PFSK-1 (cell line): Measurements from ENCODE around the gene MUC5AC.

Source experiments
- FOXP2 ChIP-seq: optimal IDR thresholded peaks from 2 replicates; pipeline ENCODE3; 2011; ENCODE audit warnings: borderline replicate concordance, control low read depth, inconsistent platforms; ENCODE audit not compliant: insufficient read depth; ENCODE audit errors: extremely low read length, extremely low read depth
- POLR2AphosphoS5 ChIP-seq: IDR thresholded peaks from 2 replicates; pipeline ENCODE4 v1.6.1; 2012; ENCODE audit warnings: low read depth, mild to moderate bottlenecking, control low read depth, low read length, moderate library complexity
- SIN3A ChIP-seq: IDR thresholded peaks from 2 replicates; pipeline ENCODE4 v1.6.1; 2012; ENCODE audit warnings: mild to moderate bottlenecking, low read length, moderate library complexity, borderline replicate concordance; ENCODE audit not compliant: insufficient read depth
- TAF1 ChIP-seq: IDR thresholded peaks from 2 replicates; pipeline ENCODE4 v1.6.1; 2012; ENCODE audit warnings: low read length, control low read depth, borderline replicate concordance; ENCODE audit not compliant: insufficient read depth
- TF ChIP-seq, protein P1 (sequence below), 2 experiments: IDR thresholded peaks; 2 replicates each; pipeline versions ENCODE4 v1.6.1 to v1.8.0; 2011 to 2012; ENCODE audit warnings: low read depth in 2 of 2, low read length in 2 of 2, control low read depth in 1 of 2, inconsistent platforms in 1 of 2, mild to moderate bottlenecking in 1 of 2, moderate library complexity in 1 of 2; ENCODE audit not compliant: insufficient read depth in 1 of 2

The MUC5AC gene

DNA sequence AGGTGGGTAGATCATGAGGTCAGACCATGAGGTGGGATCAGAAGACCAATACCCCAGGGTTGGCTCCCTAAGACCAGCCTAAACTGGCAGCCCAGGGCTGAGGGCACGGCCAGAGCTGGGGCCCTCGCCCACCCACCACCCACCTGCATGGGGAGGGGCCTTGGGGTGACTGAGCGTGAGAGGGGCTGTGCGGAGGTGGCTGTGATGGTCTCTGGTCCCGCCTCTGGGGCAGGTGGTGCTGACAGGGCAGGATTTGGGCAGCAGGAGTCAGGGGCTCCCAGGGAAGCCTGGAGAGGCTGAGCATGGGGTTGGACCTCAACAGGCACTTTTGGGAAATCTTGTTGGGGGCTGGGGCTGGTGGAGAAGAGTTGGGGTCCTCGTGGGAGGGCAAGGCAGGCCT, 39.8 kb upstream of the MUC5AC start:
- TF ChIP-seq POLR2AphosphoS5 = no peak
- TF ChIP-seq, protein P1, sequence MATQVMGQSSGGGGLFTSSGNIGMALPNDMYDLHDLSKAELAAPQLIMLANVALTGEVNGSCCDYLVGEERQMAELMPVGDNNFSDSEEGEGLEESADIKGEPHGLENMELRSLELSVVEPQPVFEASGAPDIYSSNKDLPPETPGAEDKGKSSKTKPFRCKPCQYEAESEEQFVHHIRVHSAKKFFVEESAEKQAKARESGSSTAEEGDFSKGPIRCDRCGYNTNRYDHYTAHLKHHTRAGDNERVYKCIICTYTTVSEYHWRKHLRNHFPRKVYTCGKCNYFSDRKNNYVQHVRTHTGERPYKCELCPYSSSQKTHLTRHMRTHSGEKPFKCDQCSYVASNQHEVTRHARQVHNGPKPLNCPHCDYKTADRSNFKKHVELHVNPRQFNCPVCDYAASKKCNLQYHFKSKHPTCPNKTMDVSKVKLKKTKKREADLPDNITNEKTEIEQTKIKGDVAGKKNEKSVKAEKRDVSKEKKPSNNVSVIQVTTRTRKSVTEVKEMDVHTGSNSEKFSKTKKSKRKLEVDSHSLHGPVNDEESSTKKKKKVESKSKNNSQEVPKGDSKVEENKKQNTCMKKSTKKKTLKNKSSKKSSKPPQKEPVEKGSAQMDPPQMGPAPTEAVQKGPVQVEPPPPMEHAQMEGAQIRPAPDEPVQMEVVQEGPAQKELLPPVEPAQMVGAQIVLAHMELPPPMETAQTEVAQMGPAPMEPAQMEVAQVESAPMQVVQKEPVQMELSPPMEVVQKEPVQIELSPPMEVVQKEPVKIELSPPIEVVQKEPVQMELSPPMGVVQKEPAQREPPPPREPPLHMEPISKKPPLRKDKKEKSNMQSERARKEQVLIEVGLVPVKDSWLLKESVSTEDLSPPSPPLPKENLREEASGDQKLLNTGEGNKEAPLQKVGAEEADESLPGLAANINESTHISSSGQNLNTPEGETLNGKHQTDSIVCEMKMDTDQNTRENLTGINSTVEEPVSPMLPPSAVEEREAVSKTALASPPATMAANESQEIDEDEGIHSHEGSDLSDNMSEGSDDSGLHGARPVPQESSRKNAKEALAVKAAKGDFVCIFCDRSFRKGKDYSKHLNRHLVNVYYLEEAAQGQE (IDR thresholded peaks at IDR 0.05; ENCODE audit: insufficient read depth in 1 of 2, low read depth in 2 of 2, low read length in 2 of 2) = no peak
- TF ChIP-seq FOXP2 = no peak
- TF ChIP-seq TAF1 = no peak
- no peak for TF ChIP-seq SIN3A

GRCh38 chr11:1118755-1119603, 38.8 kb upstream of the MUC5AC start:
- TF ChIP-seq POLR2AphosphoS5 (no peak), FOXP2 (no peak), SIN3A (no peak), TAF1 (no peak)
- TF ChIP-seq, protein P1 (IDR thresholded peaks at IDR 0.05; ENCODE audit: insufficient read depth in 1 of 2, low read depth in 2 of 2, low read length in 2 of 2) = no peak

GRCh38 chr11:1119604-1120146, 38.1 kb upstream of the MUC5AC start:
- TF ChIP-seq SIN3A (no peak), TAF1 (no peak), POLR2AphosphoS5 (no peak), FOXP2 (no peak)
- TF ChIP-seq, protein P1 (IDR thresholded peaks at IDR 0.05; ENCODE audit: insufficient read depth in 1 of 2, low read depth in 2 of 2, low read length in 2 of 2) = no peak

DNA sequence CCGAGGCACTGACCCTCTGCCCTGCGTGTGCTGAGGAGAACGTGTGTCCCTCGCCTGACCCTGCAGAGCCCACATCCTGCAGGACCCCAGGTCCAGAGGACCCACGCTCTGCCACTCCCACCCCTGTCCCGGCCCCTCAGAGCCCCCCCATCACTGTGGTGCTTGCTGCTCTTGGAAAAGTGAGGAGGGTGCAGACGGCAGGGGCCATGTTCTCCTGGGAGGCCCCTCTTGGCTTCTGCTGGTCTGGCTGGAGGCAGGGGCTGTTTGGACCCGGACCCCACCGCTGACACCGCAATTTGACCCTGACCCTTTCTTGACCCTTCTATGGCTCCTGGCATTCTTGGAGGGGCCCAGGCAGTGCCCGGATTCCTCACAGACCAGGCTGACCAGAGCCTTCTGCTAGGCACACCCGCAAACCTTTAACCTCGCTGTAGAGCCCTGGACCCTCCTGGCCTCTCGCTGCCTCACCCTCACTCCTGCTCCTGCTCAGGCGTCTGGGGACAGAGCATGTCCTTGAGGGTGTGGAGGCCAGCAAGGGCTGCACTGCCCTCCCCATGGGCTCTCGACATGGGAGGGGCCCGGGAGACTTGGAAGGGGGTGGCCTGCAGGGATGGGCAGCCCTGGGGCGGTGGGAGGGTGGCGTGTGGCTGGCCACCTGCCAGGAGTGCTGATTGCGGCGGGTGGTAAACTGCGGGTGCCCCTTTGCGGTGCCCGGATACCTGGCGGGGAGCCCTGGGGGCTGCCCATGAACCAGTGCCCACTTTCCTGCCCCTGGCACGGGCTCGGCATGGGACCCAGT, 37.0 kb upstream of the MUC5AC start:
- TF ChIP-seq FOXP2 (no peak), TAF1 (no peak), SIN3A (no peak), POLR2AphosphoS5 (no peak)
- TF ChIP-seq, protein P1 (IDR thresholded peaks at IDR 0.05; ENCODE audit: insufficient read depth in 1 of 2, low read depth in 2 of 2, low read length in 2 of 2) = no peak
